H9 (cell line): ENCODE measurements around the gene RELA. TPM values are rescaled to one million over a fixed set of nuclear protein-coding genes. Genes with fewer than 3 reads are reported as not detected.
A peak's percentile ranks its signal among the peaks of the same experiment; 100 is the strongest.

Experiments used
- DNase-seq: peaks from one replicate; pipeline ENCODE4 v3.0.0-alpha.2; 2017
- H2AFZ ChIP-seq: one replicate; pipeline ENCODE4 v1.6.1; 2013; ENCODE audit warnings: mild to moderate bottlenecking, low read length, control low read depth, moderate library complexity
- H2AK5ac ChIP-seq: 2 replicates; pipeline ENCODE4 v1.6.1; 2013; ENCODE audit warnings: low read length, control low read depth, mixed read lengths; ENCODE audit not compliant: insufficient read length
- H2BK120ac ChIP-seq: one replicate; pipeline ENCODE4 v1.6.1; 2013; ENCODE audit warnings: low read depth, mild to moderate bottlenecking, low read length, control low read depth, inconsistent platforms; ENCODE audit not compliant: poor library complexity, severe bottlenecking
- H2BK12ac ChIP-seq: 2 replicates; pipeline ENCODE4 v1.6.1; 2013; ENCODE audit warnings: low read length, control low read depth, mixed read lengths, low read depth; ENCODE audit not compliant: insufficient read length
- H2BK15ac ChIP-seq: 2 replicates; pipeline ENCODE4 v1.6.1; 2013; ENCODE audit warnings: low read depth, low read length, control low read depth
- H2BK20ac ChIP-seq: one replicate; pipeline ENCODE4 v1.6.1; 2013; ENCODE audit warnings: low read depth, mild to moderate bottlenecking, low read length, control low read depth, inconsistent platforms; ENCODE audit not compliant: poor library complexity, severe bottlenecking
- H2BK5ac ChIP-seq: 2 replicates; pipeline ENCODE4 v1.6.1; 2013; ENCODE audit warnings: low read length, control low read depth, mixed read lengths; ENCODE audit not compliant: insufficient read length
- H3K14ac ChIP-seq: 2 replicates; pipeline ENCODE4 v1.6.1; 2013; ENCODE audit warnings: low read length, control low read depth; ENCODE audit not compliant: insufficient read depth
- H3K18ac ChIP-seq: 2 replicates; pipeline ENCODE4 v1.6.1; 2013; ENCODE audit warnings: low read depth, mild to moderate bottlenecking, mixed read lengths, low read length, control low read depth; ENCODE audit not compliant: insufficient read length
- H3K23ac ChIP-seq: 2 replicates; pipeline ENCODE4 v1.6.1; 2013; ENCODE audit warnings: low read length, control low read depth, mixed read lengths, low read depth; ENCODE audit not compliant: insufficient read length
- H3K23me2 ChIP-seq: 2 replicates; pipeline ENCODE4 v1.6.1; 2013; ENCODE audit warnings: low read depth, mild to moderate bottlenecking, mixed read lengths, low read length, control low read depth; ENCODE audit not compliant: insufficient read length, poor library complexity, severe bottlenecking
- H3K27ac ChIP-seq: 2 replicates; pipeline ENCODE4 v1.5.1; 2013; ENCODE audit warnings: low read length, control low read depth, mixed read lengths, low read depth; ENCODE audit not compliant: insufficient read length
- H3K27me3 ChIP-seq: 2 replicates; pipeline ENCODE4 v1.6.1; 2013; ENCODE audit warnings: low read length, control low read depth, inconsistent platforms; ENCODE audit not compliant: insufficient read depth
- H3K4ac ChIP-seq: 2 replicates; pipeline ENCODE4 v1.6.1; 2013; ENCODE audit warnings: low read depth, mild to moderate bottlenecking, control low read depth, inconsistent platforms, low read length, moderate library complexity
- H3K4me1 ChIP-seq: 2 replicates; pipeline ENCODE4 v1.6.1; 2013; ENCODE audit warnings: low read length, control low read depth, inconsistent platforms; ENCODE audit not compliant: insufficient read depth
- H3K4me2 ChIP-seq: 2 replicates; pipeline ENCODE4 v1.6.1; 2013; ENCODE audit warnings: low read length, control low read depth, mixed read lengths; ENCODE audit not compliant: insufficient read length, insufficient read depth
- H3K56ac ChIP-seq: 2 replicates; pipeline ENCODE4 v1.6.1; 2013; ENCODE audit warnings: low read depth, mild to moderate bottlenecking, mixed read lengths, low read length, control low read depth; ENCODE audit not compliant: insufficient read length
- H3K79me1 ChIP-seq: 2 replicates; pipeline ENCODE4 v1.6.1; 2013; ENCODE audit warnings: low read depth, mild to moderate bottlenecking, moderate library complexity, low read length, control low read depth, inconsistent platforms; ENCODE audit not compliant: insufficient read depth, poor library complexity, severe bottlenecking
- H3K79me2 ChIP-seq: 2 replicates; pipeline ENCODE4 v1.6.1; 2013; ENCODE audit warnings: low read length, control low read depth, inconsistent platforms; ENCODE audit not compliant: insufficient read depth
- H3K9ac ChIP-seq: 2 replicates; pipeline ENCODE4 v1.6.1; 2013; ENCODE audit warnings: low read length, control low read depth, mixed read lengths; ENCODE audit not compliant: insufficient read length; ENCODE audit errors: extremely low read depth
- H3K9me3 ChIP-seq: one replicate; pipeline ENCODE4 v1.6.1; 2013; ENCODE audit warnings: low read depth, low read length, inconsistent platforms; ENCODE audit not compliant: control insufficient read depth
- H3T11ph ChIP-seq: one replicate; pipeline ENCODE4 v1.6.1; 2013; ENCODE audit warnings: mild to moderate bottlenecking, low read length, control low read depth, inconsistent platforms
- H4K20me1 ChIP-seq: one replicate; pipeline ENCODE4 v1.6.1; 2013; ENCODE audit not compliant: control insufficient read depth, insufficient read length, insufficient read depth
- H4K5ac ChIP-seq: 2 replicates; pipeline ENCODE4 v1.6.1; 2013; ENCODE audit warnings: low read depth, mild to moderate bottlenecking, mixed read lengths, low read length, control low read depth; ENCODE audit not compliant: insufficient read length
- H4K8ac ChIP-seq: replicated peaks from 2 replicates; pipeline ENCODE4 v1.6.1; 2013; ENCODE audit warnings: low read length, control low read depth, mixed read lengths, low read depth; ENCODE audit not compliant: insufficient read length
- H4K91ac ChIP-seq: 2 replicates; pipeline ENCODE4 v1.6.1; 2013; ENCODE audit warnings: low read depth, mild to moderate bottlenecking, moderate library complexity, mixed read lengths, low read length, control low read depth; ENCODE audit not compliant: insufficient read length
- H3K27ac Mint-ChIP-seq, 3 experiments: 2 replicates in 2 of 3; 3 replicates in 1 of 3; pipeline ENCODE4 v1.8.0; 2020 to 2021; ENCODE audit warnings: mixed read lengths in 3 of 3, mild to moderate bottlenecking in 1 of 3, moderate library complexity in 1 of 3
- H3K27me3 Mint-ChIP-seq: 2 replicates; pipeline ENCODE4 v1.8.0; 2021; ENCODE audit warnings: low read depth, mild to moderate bottlenecking, moderate library complexity, mixed read lengths
- H3K36me3 Mint-ChIP-seq, 3 experiments: 2 replicates in 2 of 3; 3 replicates in 1 of 3; pipeline ENCODE4 v1.8.0; 2020 to 2021; ENCODE audit warnings: low read depth in 3 of 3, mixed read lengths in 3 of 3; ENCODE audit not compliant: insufficient read depth in 1 of 3
- H3K4me1 Mint-ChIP-seq, 2 experiments: 2 replicates each; pipeline ENCODE4 v1.8.0; 2020; ENCODE audit warnings: mixed read lengths in 2 of 2
- H3K4me3 Mint-ChIP-seq, 2 experiments: 2 replicates in 1 of 2; 3 replicates in 1 of 2; pipeline ENCODE4 v1.8.0; 2020 to 2021; ENCODE audit warnings: mild to moderate bottlenecking in 2 of 2, mixed read lengths in 2 of 2, moderate library complexity in 1 of 2
- H3K9me3 Mint-ChIP-seq, 2 experiments: 2 replicates in 1 of 2; 3 replicates in 1 of 2; pipeline ENCODE4 v1.8.0; 2020; ENCODE audit warnings: mild to moderate bottlenecking in 2 of 2, mixed read lengths in 2 of 2, moderate library complexity in 1 of 2
- WGBS: extraction: QIAGEN DNeasy Blood & Tissue Kit; methylation state at CpG from one replicate; pipeline ENCODE4 v1.1.7; 2013; ENCODE audit warnings: missing lambda C conversion rate, low lambda C conversion rate, mixed read lengths; ENCODE audit not compliant: insufficient read length; ENCODE audit errors: extremely low coverage; 5-methylcytosine and 5-hydroxymethylcytosine counted together
- total RNA-seq: library from RNA; stranded (reverse); gene quantifications from 2 replicates; pipeline ENCODE4 v1.2.1, GENCODE V29; 2021
- TF ChIP-seq, protein P1 (sequence below): fragments of 200-600 bp; sonication (generic); conservative IDR thresholded peaks from 3 replicates; pipeline ENCODE4 v1.8.0; 2021; ENCODE audit warnings: antibody characterized with exemption, mild to moderate bottlenecking

The RELA gene
- total RNA-seq, 1 experiment from 2014 or later: 48.8 TPM

DNA sequence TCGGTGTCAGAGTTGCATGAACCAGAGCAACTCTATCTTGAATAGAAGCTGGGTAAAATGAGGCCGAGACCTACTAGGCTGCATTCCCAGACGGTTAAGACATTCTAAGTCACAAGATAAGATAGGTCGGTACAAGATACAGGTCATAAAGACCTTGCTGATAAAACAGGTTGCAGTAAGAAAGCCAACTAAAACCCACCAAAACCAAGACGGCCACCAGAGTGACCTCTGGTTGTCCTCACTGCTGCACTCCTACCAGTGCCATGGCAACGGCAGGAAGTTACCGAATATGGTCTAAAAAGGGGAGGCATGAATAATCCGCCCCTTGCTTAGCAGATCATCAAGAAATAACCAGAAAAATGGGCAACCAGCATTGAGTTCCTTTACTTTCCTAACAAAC, 46.9 kb upstream of the RELA start:
- H4K8ac ChIP-seq: no peak overlapping the region
- peaks cover 3 to 4% of the 10 kb centered on the region in 2 experiments; a peak in 2 of 4 replicates for H3K4me1 Mint-ChIP-seq
- H2BK5ac ChIP-seq: no peak overlapping the region
- no peak overlapping the region for H3K4me2 ChIP-seq
- no peak overlapping the region for H4K5ac ChIP-seq
- no peak overlapping the region for H2BK120ac ChIP-seq
- no peak overlapping the region for H2BK20ac ChIP-seq
- H2AFZ ChIP-seq: no peak overlapping the region
- no peaks in the 10 kb centered on the region for H3K79me2 ChIP-seq
- H3K23me2 ChIP-seq: no peaks in the 10 kb centered on the region
- no peak overlapping the region for H3K4ac ChIP-seq
- DNase-seq: peak; percentile 27
- H3K27me3 Mint-ChIP-seq: peaks cover 13% of the 10 kb centered on the region
- no peak overlapping the region for H3K56ac ChIP-seq
- H3K9ac ChIP-seq: no peak overlapping the region
- H2BK12ac ChIP-seq: no peak overlapping the region
- no peak overlapping the region for H3K27ac Mint-ChIP-seq
- TF ChIP-seq, protein P1, sequence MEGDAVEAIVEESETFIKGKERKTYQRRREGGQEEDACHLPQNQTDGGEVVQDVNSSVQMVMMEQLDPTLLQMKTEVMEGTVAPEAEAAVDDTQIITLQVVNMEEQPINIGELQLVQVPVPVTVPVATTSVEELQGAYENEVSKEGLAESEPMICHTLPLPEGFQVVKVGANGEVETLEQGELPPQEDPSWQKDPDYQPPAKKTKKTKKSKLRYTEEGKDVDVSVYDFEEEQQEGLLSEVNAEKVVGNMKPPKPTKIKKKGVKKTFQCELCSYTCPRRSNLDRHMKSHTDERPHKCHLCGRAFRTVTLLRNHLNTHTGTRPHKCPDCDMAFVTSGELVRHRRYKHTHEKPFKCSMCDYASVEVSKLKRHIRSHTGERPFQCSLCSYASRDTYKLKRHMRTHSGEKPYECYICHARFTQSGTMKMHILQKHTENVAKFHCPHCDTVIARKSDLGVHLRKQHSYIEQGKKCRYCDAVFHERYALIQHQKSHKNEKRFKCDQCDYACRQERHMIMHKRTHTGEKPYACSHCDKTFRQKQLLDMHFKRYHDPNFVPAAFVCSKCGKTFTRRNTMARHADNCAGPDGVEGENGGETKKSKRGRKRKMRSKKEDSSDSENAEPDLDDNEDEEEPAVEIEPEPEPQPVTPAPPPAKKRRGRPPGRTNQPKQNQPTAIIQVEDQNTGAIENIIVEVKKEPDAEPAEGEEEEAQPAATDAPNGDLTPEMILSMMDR: no peak
- no peak overlapping the region for H3K27ac ChIP-seq
- H3K18ac ChIP-seq: no peak overlapping the region
- no peaks in the 10 kb centered on the region for H3K79me1 ChIP-seq
- H3K36me3 Mint-ChIP-seq: peaks cover 14 to 23% (median 19%) of the 10 kb centered on the region in 3 experiments
- H2AK5ac ChIP-seq: no peak overlapping the region
- no peaks in the 10 kb centered on the region for H3K9me3 ChIP-seq
- WGBS: no CpG with 5 or more reads among the region's 8 CpGs
- peaks cover 8 to 10% of the 10 kb centered on the region in 2 experiments; a peak in 4 of 5 replicates for H3K9me3 Mint-ChIP-seq
- no peak overlapping the region for H3K4me3 Mint-ChIP-seq
- H4K20me1 ChIP-seq: no peaks in the 10 kb centered on the region
- peaks cover 2% of the 10 kb centered on the region; the same call in 1 of the 2 replicates for H3K4me1 ChIP-seq
- no peak overlapping the region for H4K91ac ChIP-seq
- no peak overlapping the region for H3K14ac ChIP-seq
- H3T11ph ChIP-seq: no peak overlapping the region
- no peak overlapping the region for H2BK15ac ChIP-seq
- H3K23ac ChIP-seq: no peak overlapping the region
- H3K27me3 ChIP-seq: no peaks in the 10 kb centered on the region
